Glutamatergic neuron (in vitro differentiated cells): ENCODE data around the gene CCL28. TPM values are rescaled to one million over a fixed set of nuclear protein-coding genes. Genes with fewer than 3 reads are reported as not detected.
"Not testable (repeated sequence)": the region's sequence is repeated elsewhere in the genome, so short reads cannot be mapped to it uniquely, and the experiment has no call there.

ENCODE experiments used
- DNase-seq: peaks from one replicate; pipeline ENCODE4 v3.0.0; 2022
- H3K27ac Mint-ChIP-seq: one replicate; pipeline ENCODE4 v1.8.0; 2020; ENCODE audit warnings: mild to moderate bottlenecking, mixed read lengths, inconsistent platforms; ENCODE audit not compliant: unreplicated experiment
- H3K27me3 Mint-ChIP-seq: one replicate; pipeline ENCODE4 v1.8.0; 2020; ENCODE audit warnings: mild to moderate bottlenecking, moderate library complexity, mixed read lengths, inconsistent platforms; ENCODE audit not compliant: unreplicated experiment
- H3K36me3 Mint-ChIP-seq: one replicate; pipeline ENCODE4 v1.8.0; 2020; ENCODE audit warnings: mild to moderate bottlenecking, mixed read lengths, inconsistent platforms; ENCODE audit not compliant: unreplicated experiment
- H3K4me1 Mint-ChIP-seq: one replicate; pipeline ENCODE4 v1.8.0; 2020; ENCODE audit warnings: mild to moderate bottlenecking, low read depth, mixed read lengths, inconsistent platforms; ENCODE audit not compliant: unreplicated experiment
- H3K4me3 Mint-ChIP-seq: one replicate; pipeline ENCODE4 v1.8.0; 2020; ENCODE audit warnings: mild to moderate bottlenecking, mixed read lengths, inconsistent platforms; ENCODE audit not compliant: unreplicated experiment
- H3K9me3 Mint-ChIP-seq: one replicate; pipeline ENCODE4 v1.8.0; 2020; ENCODE audit warnings: mild to moderate bottlenecking, moderate library complexity, mixed read lengths, inconsistent platforms; ENCODE audit not compliant: unreplicated experiment
- long read RNA-seq: library from polyadenylated mRNA; unstranded; transcript quantifications from one replicate; pipeline ENCODE4 v2.0.0, GENCODE V29; 2020; ENCODE audit not compliant: unreplicated experiment
- total RNA-seq: library from RNA; stranded (reverse); fragmentation: NEBNext Ultra II Directional; extraction: Animal tissue kit (Norgen Biotek cat#: 25700); gene quantifications from one replicate; pipeline ENCODE4 v1.2.1, GENCODE V29; 2021; ENCODE audit not compliant: unreplicated experiment
- TF ChIP-seq, protein P1 (sequence below): fragments of 200-600 bp; sonication (generic); IDR thresholded peaks from one replicate; pipeline ENCODE4 v1.5.0; 2021; ENCODE audit not compliant: partially characterized antibody, unreplicated experiment

The CCL28 gene
- total RNA-seq, result 1.1 TPM
- long read RNA-seq, result 0 reads

DNA sequence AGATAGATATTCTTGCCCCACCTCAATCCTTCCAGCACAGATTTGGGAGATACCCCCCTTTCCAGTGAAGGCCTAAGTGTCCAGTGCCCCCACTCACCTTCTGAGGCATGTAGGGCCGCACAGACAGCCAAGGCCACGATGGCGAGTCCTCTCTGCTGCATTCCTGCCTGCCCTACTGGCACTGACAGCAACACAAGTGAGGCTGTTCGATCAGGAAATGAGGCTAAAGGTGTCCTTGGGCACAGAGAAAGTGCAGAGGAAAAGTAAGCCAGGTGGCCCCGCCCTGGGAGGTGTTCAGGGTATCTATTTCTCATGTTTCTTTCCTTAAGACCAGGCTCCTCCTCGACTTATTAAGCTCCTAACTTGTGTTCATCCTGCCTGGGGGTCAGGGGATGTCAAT is at the start of gene CCL28:
CCL28 (minus strand) TSS at position 236 of the 400 bp plus-strand sequence; CDS start at position 161, 75 bp downstream.
- no peak within 1 kb of the TSS for H3K27ac Mint-ChIP-seq
- TF ChIP-seq, protein P1, sequence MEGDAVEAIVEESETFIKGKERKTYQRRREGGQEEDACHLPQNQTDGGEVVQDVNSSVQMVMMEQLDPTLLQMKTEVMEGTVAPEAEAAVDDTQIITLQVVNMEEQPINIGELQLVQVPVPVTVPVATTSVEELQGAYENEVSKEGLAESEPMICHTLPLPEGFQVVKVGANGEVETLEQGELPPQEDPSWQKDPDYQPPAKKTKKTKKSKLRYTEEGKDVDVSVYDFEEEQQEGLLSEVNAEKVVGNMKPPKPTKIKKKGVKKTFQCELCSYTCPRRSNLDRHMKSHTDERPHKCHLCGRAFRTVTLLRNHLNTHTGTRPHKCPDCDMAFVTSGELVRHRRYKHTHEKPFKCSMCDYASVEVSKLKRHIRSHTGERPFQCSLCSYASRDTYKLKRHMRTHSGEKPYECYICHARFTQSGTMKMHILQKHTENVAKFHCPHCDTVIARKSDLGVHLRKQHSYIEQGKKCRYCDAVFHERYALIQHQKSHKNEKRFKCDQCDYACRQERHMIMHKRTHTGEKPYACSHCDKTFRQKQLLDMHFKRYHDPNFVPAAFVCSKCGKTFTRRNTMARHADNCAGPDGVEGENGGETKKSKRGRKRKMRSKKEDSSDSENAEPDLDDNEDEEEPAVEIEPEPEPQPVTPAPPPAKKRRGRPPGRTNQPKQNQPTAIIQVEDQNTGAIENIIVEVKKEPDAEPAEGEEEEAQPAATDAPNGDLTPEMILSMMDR, result no peak
- no peak within 1 kb of the TSS for H3K4me3 Mint-ChIP-seq
- no peaks in the 10 kb centered on the region for H3K9me3 Mint-ChIP-seq
- no peaks in the 10 kb centered on the region for H3K4me1 Mint-ChIP-seq
- no peaks in the 10 kb centered on the region for H3K27me3 Mint-ChIP-seq
- DNase-seq, result no peak
- no peaks in the 10 kb centered on the region for H3K36me3 Mint-ChIP-seq

GRCh38 chr5:43461066-43461465 is 48.9 kb upstream of the CCL28 start:
- Mint-ChIP-seq H3K36me3 (peaks cover 20% of the 10 kb centered on the region), H3K9me3 (peaks cover 2% of the 10 kb centered on the region), H3K27ac (no peak overlapping the region), H3K4me1 (no peaks in the 10 kb centered on the region), H3K27me3 (peaks cover 5% of the 10 kb centered on the region), H3K4me3 (no peak overlapping the region)
- TF ChIP-seq, protein P1, result no peak
- no peak for DNase-seq

- no peak overlapping the region for H3K4me3 Mint-ChIP-seq
- H3K9me3 Mint-ChIP-seq, result peaks cover 2% of the 10 kb centered on the region
- no peaks in the 10 kb centered on the region for H3K4me1 Mint-ChIP-seq
- TF ChIP-seq, protein P1, result no peak
- H3K36me3 Mint-ChIP-seq, result peaks cover 18% of the 10 kb centered on the region
- no peak for DNase-seq
- peaks cover 5% of the 10 kb centered on the region for H3K27me3 Mint-ChIP-seq
- H3K27ac Mint-ChIP-seq, result no peak overlapping the region
These were observed 44.4 kb upstream of the CCL28 start for GRCh38 chr5:43456556-43456955.

- H3K4me1 Mint-ChIP-seq, DNase-seq, H3K27me3 Mint-ChIP-seq, H3K4me3 Mint-ChIP-seq, H3K27ac Mint-ChIP-seq, H3K9me3 Mint-ChIP-seq: not testable (repeated sequence)
- peaks cover 17% of the 10 kb centered on the region for H3K36me3 Mint-ChIP-seq
These were observed 29.4 kb upstream of the CCL28 start for GRCh38 chr5:43441575-43441974.

DNA sequence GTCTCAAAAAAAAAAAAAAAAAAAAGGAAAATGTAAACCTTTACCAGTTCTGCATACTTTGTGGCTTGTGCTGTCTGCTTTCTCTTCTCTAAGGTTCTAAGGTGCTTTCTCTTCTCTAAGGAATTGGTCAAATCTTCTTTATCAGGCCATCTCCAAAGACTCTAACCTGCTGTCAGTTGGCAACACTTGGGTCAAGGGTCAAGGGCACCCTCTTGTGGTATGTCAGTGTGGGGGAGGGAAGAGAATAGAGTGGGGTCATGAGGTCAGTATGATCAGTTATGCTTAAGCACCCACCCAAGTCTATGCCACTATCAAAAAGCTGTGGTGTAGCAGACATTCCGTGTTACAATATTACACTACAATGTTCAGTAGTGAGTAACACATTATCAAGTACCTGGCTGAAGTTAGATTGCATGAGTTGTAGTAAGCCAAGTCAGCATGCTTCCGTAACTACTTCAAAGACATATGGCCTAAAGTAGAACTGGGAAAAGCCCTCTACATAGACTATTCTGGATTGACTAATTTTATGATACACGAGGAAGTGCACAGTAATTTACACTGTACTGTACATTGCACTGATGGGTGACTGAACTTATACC is 25.0 kb upstream of the CCL28 start:
- no peak for DNase-seq
- TF ChIP-seq, protein P1, result no peak
- no peak overlapping the region for H3K27ac Mint-ChIP-seq
- H3K4me3 Mint-ChIP-seq, result no peak overlapping the region
- no peaks in the 10 kb centered on the region for H3K4me1 Mint-ChIP-seq
- no peaks in the 10 kb centered on the region for H3K27me3 Mint-ChIP-seq
- H3K9me3 Mint-ChIP-seq, result peaks cover 2% of the 10 kb centered on the region
- peaks cover under 1% of the 10 kb centered on the region for H3K36me3 Mint-ChIP-seq
